Naive thymus-derived CD4-positive, alpha-beta T cell (primary cell): ENCODE measurements around the gene FADS6. TPM values are rescaled to one million over a fixed set of nuclear protein-coding genes. Genes with fewer than 3 reads are reported as not detected.

ENCODE experiments used
- ATAC-seq: fragments of 150-1000 bp; cut with Tn5 transposase; 2 replicates; pipeline ENCODE4 v1.10.0; 2021; ENCODE audit warnings: mild to moderate bottlenecking, moderate library complexity
- CTCF ChIA-PET: fragments of 350-600 bp; sonication (Branson Sonifier 250); formaldehyde crosslinking; loops from one replicate; lab custom pipeline; 2021; ENCODE audit warnings: antibody characterized with exemption; lab: Charles Lee
- POLR2A ChIA-PET: fragments of 350-600 bp; sonication (Branson Sonifier 250); formaldehyde crosslinking; loops from one replicate; lab custom pipeline; 2021; ENCODE audit warnings: antibody characterized with exemption, inconsistent platforms; lab: Charles Lee
- DNase-seq, 9 donors: peaks; one replicate each; pipeline versions ENCODE4 v3.0.0 to v3.0.0-alpha.2; 2020 to 2022; ENCODE audit warnings: mixed read lengths in 1 of 9
- H3K27ac ChIP-seq: one replicate; pipeline ENCODE4 v1.7.0; 2013; ENCODE audit warnings: mild to moderate bottlenecking, low read depth, low read length, moderate library complexity
- H3K27me3 ChIP-seq, 2 donors: one replicate each; pipeline ENCODE4 v1.7.0; 2013; ENCODE audit warnings: low read length in 2 of 2, mild to moderate bottlenecking in 2 of 2, moderate library complexity in 2 of 2; ENCODE audit not compliant: control insufficient read depth in 2 of 2, insufficient read depth in 2 of 2
- H3K36me3 ChIP-seq, 3 experiments: 1 replicate in 2 of 3; 2 replicates in 1 of 3; pipeline ENCODE4 v1.7.0; 2013; ENCODE audit warnings: low read length in 3 of 3, mild to moderate bottlenecking in 3 of 3, moderate library complexity in 1 of 3; ENCODE audit not compliant: insufficient read depth in 3 of 3, control insufficient read depth in 2 of 3
- H3K4me1 ChIP-seq, 2 donors: one replicate each; pipeline ENCODE4 v1.7.0; 2013; ENCODE audit warnings: low read length in 2 of 2, mild to moderate bottlenecking in 2 of 2, moderate library complexity in 1 of 2; ENCODE audit not compliant: control insufficient read depth in 2 of 2, insufficient read depth in 2 of 2
- H3K4me3 ChIP-seq: 2 replicates; pipeline ENCODE4 v1.7.0; 2013; ENCODE audit warnings: mild to moderate bottlenecking, low read length
- H3K9me3 ChIP-seq, 3 experiments: 1 replicate in 2 of 3; 2 replicates in 1 of 3; pipeline ENCODE4 v1.7.0; 2013; ENCODE audit warnings: low read length in 3 of 3; ENCODE audit not compliant: control insufficient read depth in 2 of 3
- H3K27ac Mint-ChIP-seq, 9 donors: one replicate each; pipeline ENCODE4 v1.8.0; 2020 to 2022; ENCODE audit warnings: mixed read lengths in 9 of 9, mild to moderate bottlenecking in 8 of 9, moderate library complexity in 5 of 9, inconsistent platforms in 2 of 9
- H3K27me3 Mint-ChIP-seq, 5 donors: one replicate each; pipeline ENCODE4 v1.8.0; 2021 to 2022; ENCODE audit warnings: mixed read lengths in 5 of 5, mild to moderate bottlenecking in 1 of 5
- H3K36me3 Mint-ChIP-seq, 5 donors: one replicate each; pipeline ENCODE4 v1.8.0; 2020 to 2022; ENCODE audit warnings: mixed read lengths in 5 of 5, mild to moderate bottlenecking in 3 of 5, inconsistent platforms in 1 of 5
- H3K4me1 Mint-ChIP-seq, 7 donors: one replicate each; pipeline ENCODE4 v1.8.0; 2020 to 2022; ENCODE audit warnings: mixed read lengths in 7 of 7, mild to moderate bottlenecking in 3 of 7, inconsistent platforms in 1 of 7
- H3K4me3 Mint-ChIP-seq, 10 donors: one replicate each; pipeline ENCODE4 v1.8.0; 2020 to 2022; ENCODE audit warnings: mild to moderate bottlenecking in 10 of 10, mixed read lengths in 10 of 10, moderate library complexity in 6 of 10, inconsistent platforms in 2 of 10
- H3K9me3 Mint-ChIP-seq, 11 donors: one replicate each; pipeline ENCODE4 v1.8.0; 2020 to 2022; ENCODE audit warnings: mixed read lengths in 11 of 11, mild to moderate bottlenecking in 4 of 11, inconsistent platforms in 1 of 11, moderate library complexity in 1 of 11
- intact Hi-C, 2 donors: fragments of 100-400 bp; cut with micrococcal nuclease; formaldehyde crosslinking; loops; one replicate each; pipeline ENCODE4 v1.15.1; 2023
- polyA plus RNA-seq, 2 donors: library from polyadenylated mRNA; unstranded; fragments of 300-500 nt; fragmentation: Illumina TruSeq; gene quantifications; one replicate each; pipeline ENCODE4 v1.2.3, GENCODE V29; 2021
- total RNA-seq, 6 experiments: library from RNA in 5 of 6; stranded (reverse) in 5 of 6; gene quantifications; 1 replicate in 5 of 6; 2 replicates in 1 of 6; pipeline ENCODE4 v1.2.3 and lab custom pipeline; 2021 to 2026

The FADS6 gene
- total and polyA plus RNA-seq, 7 experiments from 2014 or later, result 0.14 TPM; not detected in 6

- no peaks in the 10 kb centered on the region for H3K4me1 ChIP-seq
- CTCF ChIA-PET, result interaction anchor here (0.6 kb wide), 1 partner anchor 103 kb away, joined by 4 read pairs; no protein-coding TSS in a partner anchor
- peaks cover 0 to 1% (median 0%) of the 10 kb centered on the region in 5 donors for H3K36me3 Mint-ChIP-seq
- ATAC-seq (no peak), DNase-seq (no peak)
- H3K27ac ChIP-seq, result no peak overlapping the region
- intact Hi-C loops, result no loop called here
- no peaks in the 10 kb centered on the region for H3K9me3 ChIP-seq
- peaks cover 0 to 2% (median 0%) of the 10 kb centered on the region in 11 donors for H3K9me3 Mint-ChIP-seq
- H3K4me1 Mint-ChIP-seq, result peaks cover 0 to 11% (median 6%) of the 10 kb centered on the region in 7 donors
- H3K27me3 ChIP-seq, result peaks cover 0 to 11% of the 10 kb centered on the region in 2 donors
- POLR2A ChIA-PET, result interaction anchor here (0.7 kb wide), 1 partner anchor 395 kb away, joined by 3 read pairs; no protein-coding TSS in a partner anchor
- H3K36me3 ChIP-seq, result no peaks in the 10 kb centered on the region
- H3K27me3 Mint-ChIP-seq, result peaks cover 30 to 59% (median 37%) of the 10 kb centered on the region in 5 donors
- no peak overlapping the region for H3K4me3 ChIP-seq
- H3K27ac Mint-ChIP-seq, result no peak overlapping the region
- peak overlapping the region in 9 of 10 donors; percentile 58 to 80 (median 73) for H3K4me3 Mint-ChIP-seq
Measured at GRCh38 chr17:74893936-74894671, 671 bp upstream of the FADS6 start.

DNA sequence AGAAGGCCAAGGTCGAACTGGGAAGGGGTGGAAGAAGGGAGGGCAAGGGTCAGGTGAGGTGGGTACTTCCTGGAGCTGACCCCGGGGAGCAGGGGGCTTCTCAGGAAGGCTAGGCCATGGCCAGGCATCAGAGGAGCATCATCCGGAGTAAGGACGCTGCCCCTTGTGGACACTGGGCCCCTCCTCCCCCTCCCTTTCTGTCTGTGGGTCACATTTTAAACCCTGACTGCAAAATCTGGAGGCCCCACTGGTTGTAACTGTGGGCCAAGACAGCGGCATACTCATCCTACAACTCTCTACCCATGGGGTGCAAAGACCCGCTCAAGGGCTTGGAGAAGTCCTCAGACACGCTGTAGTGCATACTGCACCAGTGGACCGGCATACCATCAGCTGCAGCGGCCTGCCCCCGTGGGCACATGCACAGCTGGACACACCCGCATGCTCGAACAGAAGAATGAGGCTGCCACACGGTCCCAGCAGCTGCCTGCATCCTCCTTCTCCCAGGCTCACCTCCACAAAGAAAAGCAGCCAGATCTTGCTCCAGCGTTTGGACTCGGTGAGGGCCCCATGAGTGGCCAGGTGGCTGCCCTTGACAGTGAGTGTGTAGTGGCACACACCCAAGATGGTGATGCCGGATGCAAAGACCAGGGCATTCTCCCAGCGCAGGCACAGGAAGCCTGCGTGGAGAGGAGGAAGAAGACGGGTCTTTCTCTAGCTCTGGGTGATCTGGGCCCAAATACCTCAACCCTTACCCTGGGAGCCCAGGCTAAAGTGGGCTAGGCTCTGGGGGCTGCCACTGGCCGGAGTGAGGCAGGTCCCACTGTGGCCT is 1.2 kb downstream of the FADS6 start:
- H3K4me3 Mint-ChIP-seq, result peak overlapping the region in 3 of 10 donors; percentile 23 to 80 (median 29)
- CTCF ChIA-PET, result no interaction called here
- H3K27ac Mint-ChIP-seq, result no peak overlapping the region
- H3K36me3 Mint-ChIP-seq, result peaks cover 0 to 1% (median 0%) of the 10 kb centered on the region in 5 donors
- Histone ChIP-seq H3K9me3 (no peaks in the 10 kb centered on the region), H3K4me1 (no peaks in the 10 kb centered on the region), H3K27ac (no peak overlapping the region), H3K27me3 (peaks cover 0 to 11% of the 10 kb centered on the region in 2 donors), H3K4me3 (no peak overlapping the region), H3K36me3 (no peaks in the 10 kb centered on the region)
- POLR2A ChIA-PET, result no interaction called here
- no peak for DNase-seq
- intact Hi-C loops, result no loop called here
- ATAC-seq, result no peak
- peaks cover 0 to 2% (median 0%) of the 10 kb centered on the region in 11 donors for H3K9me3 Mint-ChIP-seq
- H3K4me1 Mint-ChIP-seq, result peaks cover 0 to 11% (median 6%) of the 10 kb centered on the region in 7 donors
- H3K27me3 Mint-ChIP-seq, result peaks cover 30 to 55% (median 37%) of the 10 kb centered on the region in 5 donors

DNA sequence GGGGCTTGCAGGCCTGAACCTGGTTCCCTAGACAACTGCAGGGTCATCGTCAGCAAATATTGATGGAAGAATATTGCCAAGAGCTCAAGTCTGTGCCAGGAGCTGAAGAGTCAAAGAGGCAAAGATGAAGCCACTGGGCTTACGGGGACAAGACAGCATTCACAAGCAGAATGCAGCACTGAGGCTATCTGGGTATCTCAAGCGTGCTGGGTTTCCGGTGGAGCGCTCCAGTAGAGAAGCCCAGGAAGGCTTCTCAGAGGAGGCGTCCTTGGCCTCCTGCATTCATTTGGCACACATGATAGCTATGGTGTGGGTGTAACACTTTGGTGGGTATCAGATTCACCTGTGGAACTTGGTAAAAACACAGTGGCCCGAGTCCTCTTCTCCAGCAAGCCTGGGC is 2.9 kb downstream of the FADS6 start:
- CTCF ChIA-PET, result no interaction called here
- no peak overlapping the region for H3K4me3 Mint-ChIP-seq
- H3K27ac ChIP-seq, result no peak overlapping the region
- POLR2A ChIA-PET, result no interaction called here
- ATAC-seq (no peak), DNase-seq (no peak)
- no peaks in the 10 kb centered on the region for H3K9me3 ChIP-seq
- H3K27me3 Mint-ChIP-seq, result peaks cover 22 to 46% (median 31%) of the 10 kb centered on the region in 5 donors
- peaks cover 0 to 11% (median 6%) of the 10 kb centered on the region in 7 donors for H3K4me1 Mint-ChIP-seq
- H3K4me1 ChIP-seq, result no peaks in the 10 kb centered on the region
- peaks cover 0 to 2% (median 0%) of the 10 kb centered on the region in 11 donors for H3K9me3 Mint-ChIP-seq
- peaks cover 0 to 11% of the 10 kb centered on the region in 2 donors for H3K27me3 ChIP-seq
- H3K27ac Mint-ChIP-seq, result no peak overlapping the region
- intact Hi-C loops, result no loop called here
- no peaks in the 10 kb centered on the region for H3K36me3 ChIP-seq
- H3K36me3 Mint-ChIP-seq, result peaks cover 0 to 1% (median 0%) of the 10 kb centered on the region in 5 donors
- H3K4me3 ChIP-seq, result no peak overlapping the region

- H3K27ac ChIP-seq, result no peak overlapping the region
- ChIA-PET POLR2A (no interaction called here), CTCF (interaction anchor here (0.6 kb wide), 1 partner anchor 232 kb away, joined by 3 read pairs; no protein-coding TSS in a partner anchor)
- no peaks in the 10 kb centered on the region for H3K36me3 ChIP-seq
- H3K9me3 ChIP-seq, result no peaks in the 10 kb centered on the region
- Mint-ChIP-seq H3K4me3 (no peak overlapping the region), H3K27me3 (peaks cover 7 to 31% (median 23%) of the 10 kb centered on the region in 5 donors), H3K4me1 (peaks cover 0 to 6% (median 0%) of the 10 kb centered on the region in 7 donors), H3K9me3 (peaks cover 0 to 2% (median 0%) of the 10 kb centered on the region in 11 donors), H3K27ac (no peak overlapping the region), H3K36me3 (no peaks in the 10 kb centered on the region)
- intact Hi-C loops, result no loop called here
- ATAC-seq (no peak), DNase-seq (no peak)
- H3K4me3 ChIP-seq, result no peak overlapping the region
- H3K27me3 ChIP-seq, result peaks cover 0 to 5% of the 10 kb centered on the region in 2 donors
- no peaks in the 10 kb centered on the region for H3K4me1 ChIP-seq
Measured at GRCh38 chr17:74888469-74888868, 5.0 kb downstream of the FADS6 start.

DNA sequence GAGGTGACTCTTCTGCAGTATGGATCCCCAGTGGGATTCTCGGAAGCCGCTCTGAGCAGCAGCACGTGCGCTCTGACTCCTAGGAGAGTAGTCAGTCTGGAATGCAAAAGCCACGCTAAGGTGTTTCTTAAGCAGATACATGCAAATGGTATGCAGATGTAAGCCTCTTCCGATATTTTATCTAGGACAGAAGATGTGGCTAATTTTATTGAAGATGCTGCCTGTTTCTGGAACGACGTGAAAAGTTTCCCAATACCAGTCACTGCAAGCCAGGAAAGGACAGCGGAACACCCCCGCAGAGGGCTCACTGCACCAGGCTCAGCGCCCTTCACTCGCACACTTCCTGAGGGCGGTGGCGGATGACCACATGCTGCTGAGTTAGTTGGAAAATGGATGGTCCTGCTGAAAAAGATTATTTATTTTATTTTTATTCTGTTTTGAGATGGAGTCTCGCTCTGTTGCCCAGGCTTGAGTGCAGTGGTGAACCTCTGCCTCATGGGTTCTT is 10.1 kb downstream of the FADS6 start:
- intact Hi-C loops, result no loop called here
- H3K27me3 ChIP-seq, result no peaks in the 10 kb centered on the region

DNA sequence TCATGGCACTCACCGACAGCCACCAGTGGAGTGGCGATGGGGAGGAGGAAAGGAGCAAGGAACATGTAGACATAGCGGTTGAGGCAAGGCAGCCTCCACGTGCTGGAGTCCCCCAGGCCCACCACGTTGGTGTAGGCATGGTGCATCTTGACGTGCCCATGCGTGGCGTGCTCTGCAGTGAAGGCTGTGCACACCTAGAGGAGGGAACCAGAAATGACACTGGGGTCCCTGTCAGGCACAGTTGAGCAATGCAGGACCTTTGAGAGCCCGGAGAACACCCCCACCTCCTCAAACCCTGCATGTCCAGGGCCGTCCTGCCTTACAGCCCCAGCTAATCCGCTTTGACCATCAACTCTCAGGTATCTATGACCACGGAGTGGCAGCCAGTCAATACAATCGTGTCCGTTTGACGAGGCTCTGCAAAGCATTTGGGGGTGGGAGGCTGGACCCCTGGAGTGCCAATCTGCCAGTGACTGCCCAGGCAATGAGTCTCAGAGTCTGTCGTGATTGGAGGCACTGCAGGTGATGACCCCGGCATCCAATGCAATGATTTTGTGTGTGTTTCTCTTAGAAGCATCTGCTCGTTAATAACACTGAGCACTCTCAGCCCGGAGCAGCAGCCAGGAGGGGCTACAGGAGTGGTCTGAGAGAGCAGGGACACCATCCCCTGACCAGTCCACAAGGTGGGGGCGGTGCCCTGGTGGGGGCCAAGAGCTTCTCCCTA is 10.8 kb downstream of the FADS6 start:
- ChIA-PET CTCF (no interaction called here), POLR2A (no interaction called here)
- peaks cover 0 to 4% (median 0%) of the 10 kb centered on the region in 7 donors for H3K4me1 Mint-ChIP-seq
- ATAC-seq (no peak), DNase-seq (no peak)
- H3K9me3 Mint-ChIP-seq, result peaks cover 0 to 1% (median 0%) of the 10 kb centered on the region in 11 donors
- H3K27ac Mint-ChIP-seq, result no peak overlapping the region
- peaks cover 0 to 21% (median 16%) of the 10 kb centered on the region in 5 donors for H3K27me3 Mint-ChIP-seq
- intact Hi-C loops, result no loop called here
- no peak overlapping the region for H3K4me3 ChIP-seq
- H3K4me1 ChIP-seq, result no peaks in the 10 kb centered on the region
- H3K36me3 Mint-ChIP-seq, result no peaks in the 10 kb centered on the region
- H3K27me3 ChIP-seq, result no peaks in the 10 kb centered on the region
- no peaks in the 10 kb centered on the region for H3K36me3 ChIP-seq
- H3K9me3 ChIP-seq, result no peaks in the 10 kb centered on the region
- no peak overlapping the region for H3K4me3 Mint-ChIP-seq
- no peak overlapping the region for H3K27ac ChIP-seq

More for the DNA sequence above, 10.1 kb downstream of the FADS6 start:
- Mint-ChIP-seq H3K4me1 (peaks cover 0 to 4% (median 0%) of the 10 kb centered on the region in 7 donors), H3K27me3 (peaks cover 0 to 21% (median 16%) of the 10 kb centered on the region in 5 donors), H3K4me3 (no peak overlapping the region), H3K9me3 (peaks cover 0 to 1% (median 0%) of the 10 kb centered on the region in 11 donors), H3K27ac (no peak overlapping the region), H3K36me3 (no peaks in the 10 kb centered on the region)
- Histone ChIP-seq H3K4me3 (no peak overlapping the region), H3K9me3 (no peaks in the 10 kb centered on the region), H3K36me3 (no peaks in the 10 kb centered on the region), H3K27ac (no peak overlapping the region), H3K4me1 (no peaks in the 10 kb centered on the region)
- POLR2A ChIA-PET, result no interaction called here
- DNase-seq (no peak), ATAC-seq (no peak)
- CTCF ChIA-PET, result no interaction called here
